Prostate gland (tissue), 2 donors: ENCODE results near the gene TRAF3IP3. TPM values are rescaled to one million over a fixed set of nuclear protein-coding genes. Genes with fewer than 3 reads are reported as not detected.

ENCODE experiments used
- DNase-seq: peaks from one replicate; pipeline ENCODE4 v3.0.0-alpha.2; 2019; ENCODE audit warnings: low spot score
- H3K27ac ChIP-seq, 2 donors: fragments of 200-600 bp; sonication (generic); 2 replicates each; pipeline ENCODE4 v1.5.1; 2017 to 2019
- H3K27me3 ChIP-seq: fragments of 200-600 bp; sonication (generic); replicated peaks from 2 replicates; pipeline ENCODE4 v1.5.1; 2019; ENCODE audit not compliant: insufficient read depth
- H3K36me3 ChIP-seq, 2 donors: fragments of 200-600 bp; sonication (generic); 1 replicate in 1 of 2; 2 replicates in 1 of 2; pipeline versions ENCODE4 v1.5.1 to v1.8.1; 2017 to 2019
- H3K4me1 ChIP-seq: fragments of 200-600 bp; sonication (generic); replicated peaks from 2 replicates; pipeline ENCODE4 v1.5.1; 2019
- H3K4me3 ChIP-seq, 2 donors: fragments of 200-600 bp; sonication (generic); 2 replicates each; pipeline ENCODE4 v1.5.1; 2017 to 2019
- H3K9me3 ChIP-seq: fragments of 200-600 bp; sonication (generic); 2 replicates; pipeline ENCODE4 v1.5.1; 2017
- POLR2A ChIP-seq: fragments of 450-650 bp; IDR thresholded peaks from one replicate; pipeline ENCODE4 v1.6.1; 2016; ENCODE audit warnings: antibody characterized with exemption, mild to moderate bottlenecking
- POLR2AphosphoS5 ChIP-seq: sonication (generic); formaldehyde crosslinking; IDR thresholded peaks from one replicate; pipeline ENCODE4 v1.6.1; 2017; ENCODE audit warnings: antibody characterized with exemption
- WGBS: methylation state at CpG from one replicate; pipeline ENCODE4 v1.1.5; 2018; 5-methylcytosine and 5-hydroxymethylcytosine counted together
- intact Hi-C: fragments of 100-400 bp; cut with DNase I; formaldehyde crosslinking; loops from one replicate; pipeline ENCODE4 v1.14.2; 2022
- total RNA-seq, 2 donors: library from RNA; depleted of rRNA; stranded (reverse); fragments of >200 nt; gene quantifications; one replicate each; pipeline ENCODE4 v1.1.0, GENCODE V29; 2016
- TF ChIP-seq, protein P1 (sequence below), 4 experiments: fragments of 200-600 bp in 2 of 4; fragments of 450-650 bp in 2 of 4; sonication (generic) in 2 of 4; IDR thresholded peaks; 1 replicate in 3 of 4; 2 replicates in 1 of 4; pipeline ENCODE4 v1.5.1; 2016 to 2019; ENCODE audit warnings: antibody characterized with exemption in 4 of 4, mild to moderate bottlenecking in 2 of 4, moderate library complexity in 2 of 4

Gene TRAF3IP3, protein sequence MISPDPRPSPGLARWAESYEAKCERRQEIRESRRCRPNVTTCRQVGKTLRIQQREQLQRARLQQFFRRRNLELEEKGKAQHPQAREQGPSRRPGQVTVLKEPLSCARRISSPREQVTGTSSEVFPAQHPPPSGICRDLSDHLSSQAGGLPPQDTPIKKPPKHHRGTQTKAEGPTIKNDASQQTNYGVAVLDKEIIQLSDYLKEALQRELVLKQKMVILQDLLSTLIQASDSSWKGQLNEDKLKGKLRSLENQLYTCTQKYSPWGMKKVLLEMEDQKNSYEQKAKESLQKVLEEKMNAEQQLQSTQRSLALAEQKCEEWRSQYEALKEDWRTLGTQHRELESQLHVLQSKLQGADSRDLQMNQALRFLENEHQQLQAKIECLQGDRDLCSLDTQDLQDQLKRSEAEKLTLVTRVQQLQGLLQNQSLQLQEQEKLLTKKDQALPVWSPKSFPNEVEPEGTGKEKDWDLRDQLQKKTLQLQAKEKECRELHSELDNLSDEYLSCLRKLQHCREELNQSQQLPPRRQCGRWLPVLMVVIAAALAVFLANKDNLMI
- 1 to 10 TPM in 1 of 2 donors, under 1 TPM in 1; 0.73 to 1.6 TPM for total RNA-seq

DNA sequence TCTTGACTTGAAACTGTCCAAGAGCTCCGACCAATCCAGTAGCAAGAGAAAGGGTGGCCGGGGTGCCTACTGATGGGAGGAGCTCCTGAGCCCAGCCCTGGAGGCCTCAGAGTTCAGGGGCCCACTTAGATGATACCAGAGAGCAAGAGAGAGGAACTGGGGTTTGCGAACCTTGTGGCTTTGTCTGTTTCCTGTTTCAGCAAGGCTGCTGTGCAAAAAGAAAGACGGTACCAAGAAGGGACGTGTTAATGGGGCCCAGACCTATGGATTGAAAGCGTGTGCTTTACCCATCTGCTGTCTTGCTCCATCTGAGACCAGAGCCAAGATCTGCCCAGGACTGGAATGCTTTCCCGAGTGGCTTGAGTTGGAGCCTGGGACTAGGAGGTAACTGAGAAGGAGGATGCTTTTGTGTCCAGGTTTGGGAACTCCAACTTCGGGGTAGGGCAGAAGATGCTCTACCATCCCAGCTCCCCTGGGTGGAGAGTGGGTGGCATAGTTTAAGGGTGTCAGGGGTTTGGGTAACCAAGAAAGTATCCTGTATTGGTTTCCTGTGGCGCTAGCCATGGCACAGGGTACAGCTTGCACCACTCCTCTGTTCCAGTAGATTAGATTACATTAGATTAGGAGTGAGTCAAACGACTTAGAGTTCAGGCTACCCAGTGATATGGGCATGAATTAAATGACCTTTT lies at the start of gene TRAF3IP3:
Gene TRAF3IP3, plus strand, starts transcription at position 128 of the 689 bp plus-strand sequence. CDS start 3,987 bp downstream, outside the sequence.
- WGBS = 72% methylated on average over 10 of the region's 10 CpGs
- Histone ChIP-seq H3K27ac (no peak within 1 kb of the TSS), H3K4me1 (no peaks in the 10 kb centered on the region), H3K9me3 (no peaks in the 10 kb centered on the region), H3K4me3 (no peak within 1 kb of the TSS), H3K36me3 (no peaks in the 10 kb centered on the region), H3K27me3 (no peaks in the 10 kb centered on the region)
- DNase-seq = no peak
- TF ChIP-seq, protein P1, sequence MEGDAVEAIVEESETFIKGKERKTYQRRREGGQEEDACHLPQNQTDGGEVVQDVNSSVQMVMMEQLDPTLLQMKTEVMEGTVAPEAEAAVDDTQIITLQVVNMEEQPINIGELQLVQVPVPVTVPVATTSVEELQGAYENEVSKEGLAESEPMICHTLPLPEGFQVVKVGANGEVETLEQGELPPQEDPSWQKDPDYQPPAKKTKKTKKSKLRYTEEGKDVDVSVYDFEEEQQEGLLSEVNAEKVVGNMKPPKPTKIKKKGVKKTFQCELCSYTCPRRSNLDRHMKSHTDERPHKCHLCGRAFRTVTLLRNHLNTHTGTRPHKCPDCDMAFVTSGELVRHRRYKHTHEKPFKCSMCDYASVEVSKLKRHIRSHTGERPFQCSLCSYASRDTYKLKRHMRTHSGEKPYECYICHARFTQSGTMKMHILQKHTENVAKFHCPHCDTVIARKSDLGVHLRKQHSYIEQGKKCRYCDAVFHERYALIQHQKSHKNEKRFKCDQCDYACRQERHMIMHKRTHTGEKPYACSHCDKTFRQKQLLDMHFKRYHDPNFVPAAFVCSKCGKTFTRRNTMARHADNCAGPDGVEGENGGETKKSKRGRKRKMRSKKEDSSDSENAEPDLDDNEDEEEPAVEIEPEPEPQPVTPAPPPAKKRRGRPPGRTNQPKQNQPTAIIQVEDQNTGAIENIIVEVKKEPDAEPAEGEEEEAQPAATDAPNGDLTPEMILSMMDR (IDR thresholded peaks at IDR 0.05) = no peak
- TF ChIP-seq POLR2AphosphoS5 (no peak), POLR2A (no peak)
- intact Hi-C loops = no loop called here

DNA sequence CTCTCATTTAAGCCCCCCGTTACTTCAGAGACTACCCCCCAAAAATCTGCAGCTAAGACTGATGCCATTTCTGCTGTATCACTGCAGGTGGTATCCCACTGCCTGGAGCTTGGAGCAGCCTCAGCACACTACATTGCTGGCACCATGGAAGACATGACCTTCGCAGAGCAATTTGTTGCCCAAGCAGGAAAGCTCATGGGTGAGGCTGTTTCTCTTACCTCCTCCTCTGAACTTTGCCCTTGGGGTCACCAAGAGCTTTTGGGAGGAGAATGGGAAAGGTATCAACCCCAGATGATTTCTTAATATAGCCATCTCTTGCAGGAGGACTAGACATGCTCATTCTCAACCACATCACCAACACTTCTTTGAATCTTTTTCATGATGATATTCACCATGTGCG lies 49.2 kb upstream of the TRAF3IP3 start:
- Histone ChIP-seq H3K4me1 (no peaks in the 10 kb centered on the region), H3K4me3 (no peak overlapping the region), H3K9me3 (no peaks in the 10 kb centered on the region), H3K27ac (no peak overlapping the region), H3K36me3 (no peaks in the 10 kb centered on the region), H3K27me3 (no peaks in the 10 kb centered on the region)
- intact Hi-C loops = no loop called here
- no peak for DNase-seq
- WGBS = 93% methylated on average over 3 of the region's 3 CpGs
- TF ChIP-seq, protein P1 (IDR thresholded peaks at IDR 0.05) = no peak
- no peak for TF ChIP-seq POLR2A

DNA sequence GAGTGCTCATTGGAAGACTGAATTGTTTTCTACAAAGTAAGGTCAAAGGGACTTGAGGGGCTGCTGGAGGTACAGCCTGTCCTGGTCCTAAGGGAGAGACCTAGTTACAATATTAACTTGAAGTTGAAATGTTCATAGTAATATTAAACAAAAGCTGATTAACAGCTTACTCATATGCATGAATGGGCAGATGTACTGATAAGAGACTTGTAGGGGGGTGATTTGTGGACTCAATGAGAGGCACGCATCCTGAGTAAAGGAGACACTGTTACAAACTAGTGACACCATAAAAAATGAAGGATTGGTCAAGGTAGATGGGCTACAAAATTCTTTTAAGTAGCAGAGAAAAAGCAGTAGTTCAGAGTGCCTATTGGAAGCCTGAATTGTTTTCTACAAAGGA lies 48.5 kb upstream of the TRAF3IP3 start:
- no peak for DNase-seq
- H3K36me3 ChIP-seq = no peaks in the 10 kb centered on the region
- no peaks in the 10 kb centered on the region for H3K27me3 ChIP-seq
- H3K4me1 ChIP-seq = no peaks in the 10 kb centered on the region
- no peak for TF ChIP-seq POLR2AphosphoS5
- TF ChIP-seq POLR2A = no peak
- TF ChIP-seq, protein P1 (IDR thresholded peaks at IDR 0.05) = no peak
- no peaks in the 10 kb centered on the region for H3K9me3 ChIP-seq
- no peak overlapping the region for H3K4me3 ChIP-seq
- intact Hi-C loops = no loop called here
- 59% methylated on average over 1 of the region's 1 CpG for WGBS
- no peak overlapping the region for H3K27ac ChIP-seq

DNA sequence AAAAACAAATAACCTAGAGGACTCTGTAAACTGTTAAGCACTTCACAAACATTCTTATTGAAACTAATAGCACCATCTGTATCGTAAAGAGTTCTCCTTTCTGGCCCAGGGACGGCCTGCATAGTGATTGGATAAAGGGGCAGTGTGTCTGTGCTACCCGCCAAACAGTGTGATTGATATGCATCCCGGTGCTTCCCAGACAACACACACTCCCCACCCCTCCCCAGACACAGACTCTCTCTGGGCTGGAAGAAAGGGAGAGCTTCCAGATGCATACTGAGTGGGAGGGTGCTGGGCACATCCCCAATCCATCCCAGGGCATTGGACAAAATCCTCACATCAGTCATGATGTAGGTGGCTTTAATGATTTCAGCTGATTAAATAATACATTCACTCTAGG lies 47.6 kb upstream of the TRAF3IP3 start:
- H3K9me3 ChIP-seq = no peaks in the 10 kb centered on the region
- DNase-seq = no peak
- intact Hi-C loops = no loop called here
- H3K27ac ChIP-seq = no peak overlapping the region
- H3K36me3 ChIP-seq = no peaks in the 10 kb centered on the region
- no peak overlapping the region for H3K4me3 ChIP-seq
- no peaks in the 10 kb centered on the region for H3K27me3 ChIP-seq
- 51% methylated on average over 4 of the region's 4 CpGs for WGBS
- TF ChIP-seq, protein P1 (IDR thresholded peaks at IDR 0.05) = no peak
- TF ChIP-seq POLR2A (no peak), POLR2AphosphoS5 (no peak)
- no peaks in the 10 kb centered on the region for H3K4me1 ChIP-seq
